Measurements from ENCODE around the gene TCP1. TPM values are rescaled to one million over a fixed set of nuclear protein-coding genes. Genes with fewer than 3 reads are reported as not detected.

The TCP1 gene
- polyA plus RNA-seq: 149 and 191 TPM in 2 replicates

DNA sequence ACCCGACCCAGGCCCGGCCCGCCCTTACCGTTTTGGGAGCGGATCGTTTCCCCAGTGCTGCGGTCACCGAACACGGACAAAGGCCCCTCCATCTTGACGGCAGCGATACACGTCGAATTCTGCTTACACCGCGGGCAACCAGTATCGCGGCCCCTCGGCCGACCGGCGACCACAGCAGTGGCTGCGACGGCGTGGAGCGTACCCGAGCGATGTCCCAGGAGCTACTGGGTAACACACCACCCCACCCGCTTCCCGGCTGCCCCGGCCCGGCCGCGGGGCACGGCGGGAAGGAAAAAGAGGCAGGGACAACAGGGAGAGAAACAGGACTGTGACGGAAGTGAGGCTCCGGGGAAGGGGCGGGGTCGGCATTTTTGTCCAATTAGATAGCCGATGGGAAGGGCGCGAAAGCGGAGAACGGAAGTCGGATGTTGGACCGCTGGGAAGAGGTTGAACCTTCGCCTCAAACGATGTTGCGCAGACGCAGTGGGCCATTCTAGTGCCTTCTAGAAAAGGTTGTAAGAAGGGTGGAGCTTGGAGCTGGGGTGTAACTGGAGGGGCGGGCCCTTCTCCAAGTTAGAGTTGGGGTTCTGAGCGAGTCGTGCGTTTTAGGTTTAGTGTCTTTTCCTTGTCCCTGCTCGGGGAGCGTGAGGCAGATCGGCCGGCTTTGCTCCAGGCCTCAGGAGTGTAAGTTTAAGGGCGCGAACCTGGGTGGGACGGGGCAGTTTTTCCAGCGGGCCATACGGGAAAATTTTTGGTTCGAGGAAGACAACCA is at the start of gene TCP1:
TSS of gene TCP1 (minus strand) at position 226 of the 772 bp plus-strand sequence. CDS start at position 92, 134 bp downstream.

DNA sequence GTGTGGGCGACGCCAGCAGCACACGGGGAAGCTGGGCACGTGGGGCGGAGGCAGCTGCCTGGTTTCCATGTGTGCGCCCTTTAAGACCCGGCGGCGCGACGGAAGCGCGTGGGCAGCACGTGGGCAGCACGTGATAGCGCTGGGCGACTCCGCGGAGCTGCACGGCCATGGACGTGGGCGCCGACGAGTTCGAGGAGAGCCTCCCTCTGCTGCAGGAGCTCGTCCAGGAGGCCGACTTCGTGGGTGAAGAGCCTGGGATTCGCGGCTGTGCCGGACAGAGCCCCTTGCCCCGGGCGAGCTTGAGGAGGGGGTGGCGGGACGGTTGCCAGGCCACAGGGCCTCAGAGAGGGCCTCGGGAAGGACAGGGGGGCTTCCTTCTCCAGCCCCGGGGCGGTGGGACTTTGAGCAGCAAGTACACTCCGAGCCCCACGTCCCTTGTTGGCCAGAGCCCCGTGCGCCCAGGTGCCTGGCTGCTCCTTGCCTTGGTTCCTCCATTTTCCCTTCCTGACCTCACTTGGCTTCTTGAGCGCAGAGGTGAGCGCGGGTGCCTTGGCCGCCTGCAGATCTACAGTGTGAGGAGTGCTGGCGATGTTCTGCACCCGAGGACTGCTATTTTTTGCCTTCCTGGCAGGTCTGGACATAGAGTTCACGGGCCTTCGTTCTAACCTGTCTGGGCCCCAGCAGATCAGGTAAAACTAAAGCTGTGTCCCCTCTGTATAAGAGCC is 10.9 kb upstream of the TCP1 start, which contains the start of gene PNLDC1:
TSS of gene PNLDC1 (plus strand) at position 136 of the 725 bp plus-strand sequence. CDS start at position 168, 32 bp downstream.

DNA sequence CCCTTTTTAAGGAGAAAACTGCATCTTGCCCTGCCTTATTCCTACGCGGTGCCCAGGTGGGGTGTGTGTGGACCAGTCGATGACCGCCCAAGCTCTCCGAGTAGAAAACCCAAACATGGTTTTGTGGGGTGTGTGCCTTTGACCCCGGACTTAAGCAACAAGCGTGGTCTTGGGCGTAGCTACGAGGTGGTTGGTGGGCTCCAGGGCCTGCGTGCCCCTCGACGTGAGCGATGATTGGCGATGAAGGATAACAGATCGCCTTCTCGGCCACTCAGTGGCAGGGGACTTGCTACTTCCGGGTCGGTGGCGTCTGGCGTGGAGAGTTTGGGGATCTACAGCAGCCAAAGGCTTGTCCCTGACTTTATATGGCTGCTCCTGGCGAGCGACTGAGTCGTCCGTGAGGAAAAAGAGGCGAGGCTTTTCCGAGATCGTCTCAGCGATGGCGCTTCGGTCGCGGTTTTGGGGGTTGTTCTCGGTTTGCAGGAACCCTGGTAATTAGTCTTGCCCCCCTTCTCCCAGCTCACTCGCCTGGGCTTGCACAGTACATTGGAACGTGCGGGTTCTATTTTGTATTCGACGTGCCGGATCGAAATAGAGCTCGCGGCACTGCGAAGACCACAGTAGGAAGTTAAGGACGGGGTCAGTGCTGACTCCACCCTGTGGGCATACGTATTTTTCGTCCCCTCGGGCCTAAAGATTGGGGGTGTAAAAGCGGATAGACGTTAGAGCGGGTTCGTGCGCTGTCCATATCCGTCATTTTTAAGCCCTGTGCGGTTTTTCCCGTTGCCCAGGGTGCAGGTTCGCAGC is 950 bp upstream of the TCP1 start, which contains the start of gene MRPL18:
TSS of gene MRPL18 (plus strand) at position 319 of the 807 bp plus-strand sequence. CDS start at position 440, 121 bp downstream.

DNA sequence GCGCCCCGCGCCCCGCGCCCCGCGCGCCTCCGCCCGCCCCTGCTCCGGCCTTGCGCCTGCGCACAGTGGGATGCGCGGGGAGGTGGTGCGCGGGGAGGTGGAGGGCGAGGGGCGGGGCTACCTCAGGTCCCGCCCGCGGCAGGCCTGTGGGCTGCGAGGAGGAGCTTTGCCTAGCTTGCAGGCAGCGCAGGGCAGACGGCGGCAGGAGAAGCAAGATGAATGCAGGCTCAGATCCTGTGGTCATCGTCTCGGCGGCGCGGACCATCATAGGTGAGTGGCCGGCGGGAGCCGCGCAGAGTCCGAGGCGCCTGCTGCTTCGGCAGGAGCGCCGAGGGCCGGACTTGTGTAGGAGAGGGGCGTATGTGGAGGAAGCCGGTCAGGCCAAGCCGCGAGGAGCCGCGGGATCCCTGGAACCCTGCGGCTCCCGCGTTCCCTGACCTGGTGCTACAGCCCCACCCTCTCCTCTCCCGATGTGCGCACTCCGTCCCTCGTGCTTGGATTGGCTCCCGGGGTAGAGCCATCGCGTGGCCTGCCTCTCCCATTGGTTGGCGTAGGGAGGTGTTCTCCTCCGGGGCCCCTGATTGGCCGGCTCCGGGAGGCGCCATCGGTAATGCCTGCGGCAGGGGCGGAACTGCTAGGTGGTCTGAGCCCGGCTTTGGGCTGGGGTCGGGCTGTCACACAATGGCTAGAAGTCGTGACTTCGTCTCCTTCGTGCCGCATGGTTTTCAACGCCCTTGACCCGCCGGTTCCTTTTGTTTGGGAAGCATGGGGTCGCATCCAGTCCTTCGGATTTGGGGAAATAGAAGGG is 27.3 kb downstream of the TCP1 start, which contains the start of gene ACAT2:
TSS of gene ACAT2 (plus strand) at position 173 of the 808 bp plus-strand sequence. CDS start at position 216, 43 bp downstream.

Other genes with a start within 250 kb of the TCP1 start
- gene SOD2, start 96.4 kb downstream of the TCP1 start, polyA plus RNA-seq: 74.9 and 78.3 TPM in 2 replicates
- 94.5 and 101 TPM in 2 replicates for gene WTAP, start 62.1 kb downstream of the TCP1 start, polyA plus RNA-seq
- gene ACAT2, start 27.6 kb downstream of the TCP1 start, polyA plus RNA-seq: 15.8 and 55.5 TPM in 2 replicates
- gene MRPL18, start 865 bp upstream of the TCP1 start, polyA plus RNA-seq: 179 and 190 TPM in 2 replicates
- 1.0 TPM in 1 of 2 replicates, not detected in the other for gene PNLDC1, start 10.7 kb upstream of the TCP1 start, polyA plus RNA-seq
- gene MAS1, start 101.4 kb upstream of the TCP1 start, polyA plus RNA-seq: 0.44 TPM in 1 of 2 replicates, not detected in the other
- gene IGF2R, start 179.5 kb upstream of the TCP1 start, polyA plus RNA-seq: 5.7 and 7.6 TPM in 2 replicates